Naive thymus-derived CD8-positive, alpha-beta T cell (primary cell): ENCODE data around the gene RNF213. TPM values are rescaled to one million over a fixed set of nuclear protein-coding genes. Genes with fewer than 3 reads are reported as not detected.
A peak's percentile ranks its signal among the peaks of the same experiment; 100 is the strongest.

Source experiments
- ATAC-seq, 2 donors: fragments of 150-1000 bp; cut with Tn5 transposase in 1 of 2; sonication (Bioruptor Pico), chemical (Tn5 transposase) in 1 of 2; 1 replicate in 1 of 2; 2 replicates in 1 of 2; pipeline ENCODE4 v1.10.0; 2021; ENCODE audit warnings: mild to moderate bottlenecking in 2 of 2, moderate library complexity in 2 of 2
- POLR2A ChIA-PET: fragments of 350-600 bp; sonication (Branson Sonifier 250); formaldehyde crosslinking; loops from one replicate; lab custom pipeline; 2021; ENCODE audit warnings: antibody characterized with exemption; lab: Charles Lee
- DNase-seq, 10 donors: peaks; one replicate each; pipeline versions ENCODE4 v3.0.0 to v3.0.0-alpha.2; 2020 to 2022
- H3K27ac Mint-ChIP-seq, 10 donors: one replicate each; pipeline ENCODE4 v1.8.0; 2020 to 2022; ENCODE audit warnings: mild to moderate bottlenecking in 10 of 10, mixed read lengths in 10 of 10, moderate library complexity in 4 of 10, inconsistent platforms in 1 of 10
- H3K27me3 Mint-ChIP-seq, 5 donors: one replicate each; pipeline ENCODE4 v1.8.0; 2021 to 2022; ENCODE audit warnings: mixed read lengths in 5 of 5
- H3K36me3 Mint-ChIP-seq, 3 donors: one replicate each; pipeline ENCODE4 v1.8.0; 2020 to 2022; ENCODE audit warnings: mixed read lengths in 3 of 3, mild to moderate bottlenecking in 2 of 3, inconsistent platforms in 1 of 3
- H3K4me1 Mint-ChIP-seq, 4 donors: one replicate each; pipeline ENCODE4 v1.8.0; 2021 to 2022; ENCODE audit warnings: mixed read lengths in 4 of 4
- H3K4me3 Mint-ChIP-seq, 10 donors: one replicate each; pipeline ENCODE4 v1.8.0; 2020 to 2022; ENCODE audit warnings: mild to moderate bottlenecking in 10 of 10, mixed read lengths in 10 of 10, moderate library complexity in 6 of 10, inconsistent platforms in 1 of 10
- H3K9me3 Mint-ChIP-seq, 9 donors: one replicate each; pipeline ENCODE4 v1.8.0; 2020 to 2022; ENCODE audit warnings: mixed read lengths in 9 of 9, mild to moderate bottlenecking in 3 of 9, inconsistent platforms in 1 of 9, moderate library complexity in 1 of 9
- microRNA-seq: library from miRNA; unstranded; fragments of <30 nt; microRNA quantifications from one replicate; pipeline ENCODE4 v1.2.0, GENCODE V29; 2022; ENCODE audit warnings: borderline microRNAs expressed
- polyA plus RNA-seq, 3 donors: library from polyadenylated mRNA; unstranded; fragments of 300-500 nt; fragmentation: Illumina TruSeq; gene quantifications; one replicate each; pipeline ENCODE4 v1.2.3, GENCODE V29; 2021
- total RNA-seq, 8 experiments: library from RNA in 2 of 8; stranded (reverse) in 2 of 8; gene quantifications; one replicate each; pipeline ENCODE4 v1.2.3 and lab custom pipeline; 2021 to 2026

Gene RNF213
- total and polyA plus RNA-seq, 5 experiments from 2014 or later: 27.1 to 328 (median 52.2) TPM

- peaks cover 2 to 25% (median 3%) of the 10 kb centered on the region in 5 donors for H3K27me3 Mint-ChIP-seq
- no peaks in the 10 kb centered on the region for H3K9me3 Mint-ChIP-seq
- H3K4me1 Mint-ChIP-seq: peaks cover 0 to 2% (median 0%) of the 10 kb centered on the region in 4 donors
- no peak overlapping the region for H3K27ac Mint-ChIP-seq
- ATAC-seq: no peak
- no peak for DNase-seq
- H3K4me3 Mint-ChIP-seq: no peak overlapping the region
- POLR2A ChIA-PET: interaction anchor here (1.1 kb wide), 1 partner anchor 9 kb away, joined by 3 read pairs; no protein-coding TSS in a partner anchor
- no peaks in the 10 kb centered on the region for H3K36me3 Mint-ChIP-seq
Measured at GRCh38 chr17:80445726-80446110, 185.1 kb downstream of the RNF213 start.

- no peak for ATAC-seq
- POLR2A ChIA-PET: no interaction called here
Measured at GRCh38 chr17:80446645-80447405, 186.2 kb downstream of the RNF213 start.

GRCh38 chr17:80447790-80448189 lies 187.1 kb downstream of the RNF213 start:
- POLR2A ChIA-PET: no interaction called here
- Mint-ChIP-seq H3K4me3 (no peak overlapping the region), H3K27me3 (peaks cover 0 to 10% (median 2%) of the 10 kb centered on the region in 5 donors), H3K36me3 (no peaks in the 10 kb centered on the region), H3K27ac (peak overlapping the region in 1 of 10 donors; percentile 27), H3K9me3 (no peaks in the 10 kb centered on the region), H3K4me1 (peaks cover 0 to 2% (median 0%) of the 10 kb centered on the region in 4 donors)
- DNase-seq: no peak
- ATAC-seq: no peak

More at GRCh38 chr17:80446645-80447405, 186.2 kb downstream of the RNF213 start:
- peaks cover 2 to 20% (median 3%) of the 10 kb centered on the region in 5 donors for H3K27me3 Mint-ChIP-seq
- H3K4me3 Mint-ChIP-seq: no peak overlapping the region
- no peak overlapping the region for H3K27ac Mint-ChIP-seq
- H3K4me1 Mint-ChIP-seq: peaks cover 0 to under 1% (median 0%) of the 10 kb centered on the region in 4 donors
- no peak for DNase-seq
- H3K36me3 Mint-ChIP-seq: no peaks in the 10 kb centered on the region
- no peaks in the 10 kb centered on the region for H3K9me3 Mint-ChIP-seq

Small RNA genes lying within 50 kb of the gene (microRNA-seq; reads per million reads assigned to microRNA genes)
- not detected for gene MIR4730

Other genes with a start within 250 kb of the RNF213 start
- 1 to 10 TPM; 2.6 to 3.1 TPM for gene TBC1D16, start 225.0 kb upstream of the RNF213 start, total RNA-seq
- under 1 TPM; 0.48 to 0.89 (median 0.50) TPM for gene TBC1D16, start 225.0 kb upstream of the RNF213 start, polyA plus RNA-seq
- gene CCDC40, start 224.2 kb upstream of the RNF213 start, total RNA-seq: 1 to 10 TPM; 4.2 to 4.8 TPM
- under 1 TPM in 1 of 3 donors, not detected in 2; 0.37 TPM for gene CCDC40, start 224.2 kb upstream of the RNF213 start, polyA plus RNA-seq
- 10 to 100 TPM; 44.1 to 51.3 TPM for gene GAA, start 159.3 kb upstream of the RNF213 start, total RNA-seq
- 10 to 100 TPM in 2 of 3 donors, 1 to 10 TPM in 1; 7.9 to 13.0 (median 10.8) TPM for gene GAA, start 159.3 kb upstream of the RNF213 start, polyA plus RNA-seq
- 10 to 100 TPM; 53.0 to 61.4 TPM for gene EIF4A3, start 113.7 kb upstream of the RNF213 start, total RNA-seq
- 10 to 100 TPM; 56.0 to 88.6 (median 58.2) TPM for gene EIF4A3, start 113.7 kb upstream of the RNF213 start, polyA plus RNA-seq
- not detected for gene CARD14, start 90.8 kb upstream of the RNF213 start, total RNA-seq
- not detected for gene CARD14, start 90.8 kb upstream of the RNF213 start, polyA plus RNA-seq
- 100 to 1,000 TPM; 138 to 143 TPM for gene SGSH, start 40.5 kb upstream of the RNF213 start, total RNA-seq
- 10 to 100 TPM; 20.1 to 36.5 (median 25.6) TPM for gene SGSH, start 40.5 kb upstream of the RNF213 start, polyA plus RNA-seq
- 10 to 100 TPM; 93.1 to 96.2 TPM for gene SLC26A11, start 40.4 kb upstream of the RNF213 start, total RNA-seq
- 1 to 10 TPM; 4.8 to 8.4 (median 5.7) TPM for gene SLC26A11, start 40.4 kb upstream of the RNF213 start, polyA plus RNA-seq
- 10 to 100 TPM; 20.6 TPM for gene ENDOV, start 154.3 kb downstream of the RNF213 start, total RNA-seq
- 10 to 100 TPM in 1 of 3 donors, 1 to 10 TPM in 2; 7.5 to 10.3 (median 9.5) TPM for gene ENDOV, start 154.3 kb downstream of the RNF213 start, polyA plus RNA-seq
- not detected for gene NPTX1, start 215.8 kb downstream of the RNF213 start, total RNA-seq
- not detected for gene NPTX1, start 215.8 kb downstream of the RNF213 start, polyA plus RNA-seq